Body of pancreas (tissue), 4 donors: ENCODE results near the gene MARCHF3.

Experiments used
- CTCF ChIP-seq, 7 experiments: fragments of 450-650 bp in 4 of 7; fragments of 200-600 bp in 3 of 7; sonication (generic) in 3 of 7; IDR thresholded peaks; one replicate each; pipeline ENCODE4 v1.5.1; 2016 to 2019; ENCODE audit warnings: antibody characterized with exemption in 7 of 7
- POLR2A ChIP-seq, 3 donors: fragments of 450-650 bp; IDR thresholded peaks; one replicate each; pipeline ENCODE4 v1.6.1; 2016; ENCODE audit warnings: antibody characterized with exemption in 3 of 3, mild to moderate bottlenecking in 2 of 3

- TF ChIP-seq CTCF (IDR thresholded peaks at IDR 0.05): no peak
- no peak for TF ChIP-seq POLR2A (IDR thresholded peaks at IDR 0.05)
Observed at GRCh38 chr5:126936775-126937418, 93.5 kb downstream of the MARCHF3 start.
